ENCODE results near the gene NPHP4.

DNA sequence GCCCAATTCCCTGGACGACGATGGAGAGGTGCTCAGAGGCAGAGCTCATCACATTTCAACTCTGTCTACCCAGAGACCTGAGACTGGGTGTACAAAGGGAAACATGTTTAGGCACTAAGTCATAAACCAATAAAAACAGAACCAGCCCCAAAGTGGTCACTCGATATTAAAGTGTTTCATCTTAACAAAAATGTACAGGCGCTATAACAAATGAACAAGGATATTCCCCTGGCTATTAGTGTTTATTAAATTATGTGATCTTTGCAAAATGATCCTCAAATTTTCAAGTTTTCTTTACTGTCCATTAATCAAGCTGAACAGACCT, 43.6 kb downstream of the NPHP4 start:
- TF ChIP-seq EZH2 (IDR thresholded peaks at IDR 0.05; ENCODE audit: borderline replicate concordance, low read length): no peak
- TF ChIP-seq, protein P1, sequence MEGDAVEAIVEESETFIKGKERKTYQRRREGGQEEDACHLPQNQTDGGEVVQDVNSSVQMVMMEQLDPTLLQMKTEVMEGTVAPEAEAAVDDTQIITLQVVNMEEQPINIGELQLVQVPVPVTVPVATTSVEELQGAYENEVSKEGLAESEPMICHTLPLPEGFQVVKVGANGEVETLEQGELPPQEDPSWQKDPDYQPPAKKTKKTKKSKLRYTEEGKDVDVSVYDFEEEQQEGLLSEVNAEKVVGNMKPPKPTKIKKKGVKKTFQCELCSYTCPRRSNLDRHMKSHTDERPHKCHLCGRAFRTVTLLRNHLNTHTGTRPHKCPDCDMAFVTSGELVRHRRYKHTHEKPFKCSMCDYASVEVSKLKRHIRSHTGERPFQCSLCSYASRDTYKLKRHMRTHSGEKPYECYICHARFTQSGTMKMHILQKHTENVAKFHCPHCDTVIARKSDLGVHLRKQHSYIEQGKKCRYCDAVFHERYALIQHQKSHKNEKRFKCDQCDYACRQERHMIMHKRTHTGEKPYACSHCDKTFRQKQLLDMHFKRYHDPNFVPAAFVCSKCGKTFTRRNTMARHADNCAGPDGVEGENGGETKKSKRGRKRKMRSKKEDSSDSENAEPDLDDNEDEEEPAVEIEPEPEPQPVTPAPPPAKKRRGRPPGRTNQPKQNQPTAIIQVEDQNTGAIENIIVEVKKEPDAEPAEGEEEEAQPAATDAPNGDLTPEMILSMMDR (IDR thresholded peaks at IDR 0.05; ENCODE audit: low read length): no peak

Measured in OCI-LY1 (cell line).